H1 (cell line): ENCODE results near the gene NHLH1. TPM values are rescaled to one million over a fixed set of nuclear protein-coding genes. Genes with fewer than 3 reads are reported as not detected.

Experiments used
- FOSL1 ChIP-seq: IDR thresholded peaks from 2 replicates; pipeline ENCODE4 v1.6.1; 2011; ENCODE audit warnings: mild to moderate bottlenecking, low read depth, low read length, moderate library complexity; ENCODE audit not compliant: insufficient read depth
- KDM4A ChIP-seq: IDR thresholded peaks from one replicate; pipeline ENCODE4 v1.7.1; 2012; ENCODE audit warnings: low read depth, mild to moderate bottlenecking, moderate library complexity, low read length, inconsistent platforms; ENCODE audit not compliant: severe bottlenecking
- NANOG ChIP-seq: IDR thresholded peaks from 2 replicates; pipeline ENCODE4 v1.6.1; 2011; ENCODE audit warnings: low read length, low read depth, mild to moderate bottlenecking, inconsistent platforms; ENCODE audit not compliant: insufficient read depth, poor library complexity, severe bottlenecking
- SIRT6 ChIP-seq: IDR thresholded peaks from one replicate; pipeline ENCODE4 v1.7.1; 2012; ENCODE audit warnings: low read length, inconsistent platforms
- SP2 ChIP-seq: IDR thresholded peaks from 2 replicates; pipeline ENCODE4 v1.6.1; 2012; ENCODE audit warnings: mild to moderate bottlenecking, low read length, inconsistent platforms
- ZNF274 ChIP-seq: IDR thresholded peaks from 2 replicates; pipeline ENCODE4 v1.7.0; 2012; ENCODE audit warnings: low read length, borderline replicate concordance; ENCODE audit errors: extremely low read depth
- polyA plus RNA-seq, 7 experiments: library from polyadenylated mRNA; depleted of rRNA in 3 of 7; stranded (reverse) in 5 of 7; unstranded in 2 of 7; fragments of >200 nt in 5 of 7; fragments of 200-250 nt in 2 of 7; gene quantifications; 1 replicate in 5 of 7; 2 replicates in 1 of 7; 4 replicates in 1 of 7; pipeline versions ENCODE4 v1.2.1 to v1.2.3, GENCODE V29; 2011 to 2013; ENCODE audit warnings: missing spikeins in 2 of 7, mixed read lengths in 2 of 7
- total RNA-seq: library from RNA; stranded (reverse); fragmentation: NEBNext Ultra II Directional; extraction: Animal tissue kit (Norgen Biotek cat#: 25700); gene quantifications from 2 replicates; pipeline ENCODE4 v1.2.1, GENCODE V29; 2021
- TF ChIP-seq, protein P1 (sequence below): fragments of 300-600 bp; sonication (generic); IDR thresholded peaks from 2 replicates; pipeline ENCODE4 v1.7.1; 2012; ENCODE audit warnings: low read length, moderate library complexity, mild to moderate bottlenecking, inconsistent platforms; ENCODE audit not compliant: insufficient replicate concordance
- TF ChIP-seq, protein P2 (sequence below), 3 experiments: IDR thresholded peaks; 1 replicate in 2 of 3; 2 replicates in 1 of 3; pipeline versions ENCODE4 v1.5.1 to v1.6.1; 2011; ENCODE audit warnings: low read length in 3 of 3, mild to moderate bottlenecking in 3 of 3, inconsistent platforms in 2 of 3, low read depth in 1 of 3, moderate library complexity in 1 of 3; ENCODE audit not compliant: insufficient read depth in 1 of 3; ENCODE audit errors: control extremely low read depth in 1 of 3

Gene NHLH1
- total and polyA plus RNA-seq, 2 of the 8 experiments (the other 6 are each of a cell fraction or from before 2014, with no cell fraction given): 0.39 to 0.91 TPM

DNA sequence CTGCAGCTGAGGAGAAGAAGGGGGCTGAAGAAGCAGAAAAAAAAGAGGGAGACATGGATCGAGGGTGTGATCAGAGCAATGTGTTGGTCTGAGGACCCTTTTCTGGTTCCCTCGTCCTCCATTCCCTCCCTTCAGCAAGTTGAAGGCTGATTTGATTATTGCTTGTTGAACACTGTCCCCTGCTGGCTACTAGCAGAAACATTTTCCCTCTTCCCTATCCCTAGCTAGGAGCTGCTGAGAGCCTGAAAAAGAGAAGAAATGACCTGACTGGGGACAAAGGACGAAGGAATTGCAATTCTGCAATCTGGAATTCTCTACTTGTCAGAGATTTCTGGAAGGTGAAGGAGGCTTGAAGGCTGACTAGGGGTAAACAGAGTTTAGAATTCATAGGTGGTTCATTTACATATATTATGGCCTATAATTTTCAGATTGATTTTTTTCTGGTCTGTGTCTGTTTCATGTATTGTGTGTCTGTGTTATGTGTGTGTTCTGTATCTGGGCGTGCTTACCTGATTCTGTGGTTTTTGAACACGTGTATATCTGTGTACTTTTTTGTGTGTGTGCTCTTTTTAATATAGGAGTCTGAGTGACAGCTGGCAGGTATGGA is 9.8 kb downstream of the NHLH1 start (continued):
- TF ChIP-seq, protein P1, sequence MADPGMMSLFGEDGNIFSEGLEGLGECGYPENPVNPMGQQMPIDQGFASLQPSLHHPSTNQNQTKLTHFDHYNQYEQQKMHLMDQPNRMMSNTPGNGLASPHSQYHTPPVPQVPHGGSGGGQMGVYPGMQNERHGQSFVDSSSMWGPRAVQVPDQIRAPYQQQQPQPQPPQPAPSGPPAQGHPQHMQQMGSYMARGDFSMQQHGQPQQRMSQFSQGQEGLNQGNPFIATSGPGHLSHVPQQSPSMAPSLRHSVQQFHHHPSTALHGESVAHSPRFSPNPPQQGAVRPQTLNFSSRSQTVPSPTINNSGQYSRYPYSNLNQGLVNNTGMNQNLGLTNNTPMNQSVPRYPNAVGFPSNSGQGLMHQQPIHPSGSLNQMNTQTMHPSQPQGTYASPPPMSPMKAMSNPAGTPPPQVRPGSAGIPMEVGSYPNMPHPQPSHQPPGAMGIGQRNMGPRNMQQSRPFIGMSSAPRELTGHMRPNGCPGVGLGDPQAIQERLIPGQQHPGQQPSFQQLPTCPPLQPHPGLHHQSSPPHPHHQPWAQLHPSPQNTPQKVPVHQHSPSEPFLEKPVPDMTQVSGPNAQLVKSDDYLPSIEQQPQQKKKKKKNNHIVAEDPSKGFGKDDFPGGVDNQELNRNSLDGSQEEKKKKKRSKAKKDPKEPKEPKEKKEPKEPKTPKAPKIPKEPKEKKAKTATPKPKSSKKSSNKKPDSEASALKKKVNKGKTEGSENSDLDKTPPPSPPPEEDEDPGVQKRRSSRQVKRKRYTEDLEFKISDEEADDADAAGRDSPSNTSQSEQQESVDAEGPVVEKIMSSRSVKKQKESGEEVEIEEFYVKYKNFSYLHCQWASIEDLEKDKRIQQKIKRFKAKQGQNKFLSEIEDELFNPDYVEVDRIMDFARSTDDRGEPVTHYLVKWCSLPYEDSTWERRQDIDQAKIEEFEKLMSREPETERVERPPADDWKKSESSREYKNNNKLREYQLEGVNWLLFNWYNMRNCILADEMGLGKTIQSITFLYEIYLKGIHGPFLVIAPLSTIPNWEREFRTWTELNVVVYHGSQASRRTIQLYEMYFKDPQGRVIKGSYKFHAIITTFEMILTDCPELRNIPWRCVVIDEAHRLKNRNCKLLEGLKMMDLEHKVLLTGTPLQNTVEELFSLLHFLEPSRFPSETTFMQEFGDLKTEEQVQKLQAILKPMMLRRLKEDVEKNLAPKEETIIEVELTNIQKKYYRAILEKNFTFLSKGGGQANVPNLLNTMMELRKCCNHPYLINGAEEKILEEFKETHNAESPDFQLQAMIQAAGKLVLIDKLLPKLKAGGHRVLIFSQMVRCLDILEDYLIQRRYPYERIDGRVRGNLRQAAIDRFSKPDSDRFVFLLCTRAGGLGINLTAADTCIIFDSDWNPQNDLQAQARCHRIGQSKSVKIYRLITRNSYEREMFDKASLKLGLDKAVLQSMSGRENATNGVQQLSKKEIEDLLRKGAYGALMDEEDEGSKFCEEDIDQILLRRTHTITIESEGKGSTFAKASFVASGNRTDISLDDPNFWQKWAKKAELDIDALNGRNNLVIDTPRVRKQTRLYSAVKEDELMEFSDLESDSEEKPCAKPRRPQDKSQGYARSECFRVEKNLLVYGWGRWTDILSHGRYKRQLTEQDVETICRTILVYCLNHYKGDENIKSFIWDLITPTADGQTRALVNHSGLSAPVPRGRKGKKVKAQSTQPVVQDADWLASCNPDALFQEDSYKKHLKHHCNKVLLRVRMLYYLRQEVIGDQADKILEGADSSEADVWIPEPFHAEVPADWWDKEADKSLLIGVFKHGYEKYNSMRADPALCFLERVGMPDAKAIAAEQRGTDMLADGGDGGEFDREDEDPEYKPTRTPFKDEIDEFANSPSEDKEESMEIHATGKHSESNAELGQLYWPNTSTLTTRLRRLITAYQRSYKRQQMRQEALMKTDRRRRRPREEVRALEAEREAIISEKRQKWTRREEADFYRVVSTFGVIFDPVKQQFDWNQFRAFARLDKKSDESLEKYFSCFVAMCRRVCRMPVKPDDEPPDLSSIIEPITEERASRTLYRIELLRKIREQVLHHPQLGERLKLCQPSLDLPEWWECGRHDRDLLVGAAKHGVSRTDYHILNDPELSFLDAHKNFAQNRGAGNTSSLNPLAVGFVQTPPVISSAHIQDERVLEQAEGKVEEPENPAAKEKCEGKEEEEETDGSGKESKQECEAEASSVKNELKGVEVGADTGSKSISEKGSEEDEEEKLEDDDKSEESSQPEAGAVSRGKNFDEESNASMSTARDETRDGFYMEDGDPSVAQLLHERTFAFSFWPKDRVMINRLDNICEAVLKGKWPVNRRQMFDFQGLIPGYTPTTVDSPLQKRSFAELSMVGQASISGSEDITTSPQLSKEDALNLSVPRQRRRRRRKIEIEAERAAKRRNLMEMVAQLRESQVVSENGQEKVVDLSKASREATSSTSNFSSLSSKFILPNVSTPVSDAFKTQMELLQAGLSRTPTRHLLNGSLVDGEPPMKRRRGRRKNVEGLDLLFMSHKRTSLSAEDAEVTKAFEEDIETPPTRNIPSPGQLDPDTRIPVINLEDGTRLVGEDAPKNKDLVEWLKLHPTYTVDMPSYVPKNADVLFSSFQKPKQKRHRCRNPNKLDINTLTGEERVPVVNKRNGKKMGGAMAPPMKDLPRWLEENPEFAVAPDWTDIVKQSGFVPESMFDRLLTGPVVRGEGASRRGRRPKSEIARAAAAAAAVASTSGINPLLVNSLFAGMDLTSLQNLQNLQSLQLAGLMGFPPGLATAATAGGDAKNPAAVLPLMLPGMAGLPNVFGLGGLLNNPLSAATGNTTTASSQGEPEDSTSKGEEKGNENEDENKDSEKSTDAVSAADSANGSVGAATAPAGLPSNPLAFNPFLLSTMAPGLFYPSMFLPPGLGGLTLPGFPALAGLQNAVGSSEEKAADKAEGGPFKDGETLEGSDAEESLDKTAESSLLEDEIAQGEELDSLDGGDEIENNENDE: no peak
- TF ChIP-seq ZNF274 (no peak), NANOG (no peak), KDM4A (no peak), SP2 (no peak), FOSL1 (no peak), SIRT6 (no peak)
- TF ChIP-seq, protein P2, sequence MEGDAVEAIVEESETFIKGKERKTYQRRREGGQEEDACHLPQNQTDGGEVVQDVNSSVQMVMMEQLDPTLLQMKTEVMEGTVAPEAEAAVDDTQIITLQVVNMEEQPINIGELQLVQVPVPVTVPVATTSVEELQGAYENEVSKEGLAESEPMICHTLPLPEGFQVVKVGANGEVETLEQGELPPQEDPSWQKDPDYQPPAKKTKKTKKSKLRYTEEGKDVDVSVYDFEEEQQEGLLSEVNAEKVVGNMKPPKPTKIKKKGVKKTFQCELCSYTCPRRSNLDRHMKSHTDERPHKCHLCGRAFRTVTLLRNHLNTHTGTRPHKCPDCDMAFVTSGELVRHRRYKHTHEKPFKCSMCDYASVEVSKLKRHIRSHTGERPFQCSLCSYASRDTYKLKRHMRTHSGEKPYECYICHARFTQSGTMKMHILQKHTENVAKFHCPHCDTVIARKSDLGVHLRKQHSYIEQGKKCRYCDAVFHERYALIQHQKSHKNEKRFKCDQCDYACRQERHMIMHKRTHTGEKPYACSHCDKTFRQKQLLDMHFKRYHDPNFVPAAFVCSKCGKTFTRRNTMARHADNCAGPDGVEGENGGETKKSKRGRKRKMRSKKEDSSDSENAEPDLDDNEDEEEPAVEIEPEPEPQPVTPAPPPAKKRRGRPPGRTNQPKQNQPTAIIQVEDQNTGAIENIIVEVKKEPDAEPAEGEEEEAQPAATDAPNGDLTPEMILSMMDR (IDR thresholded peaks at IDR 0.05; ENCODE audit: control extremely low read depth in 1 of 3, insufficient read depth in 1 of 3, low read depth in 1 of 3, low read length in 3 of 3): peak; percentile 20 to 100 (median 94)
